B cell (primary cell): ENCODE data around the gene TBC1D3B.

Experiments used
- EZH2 ChIP-seq: IDR thresholded peaks from 2 replicates; pipeline ENCODE4 v1.6.1; 2012; ENCODE audit warnings: borderline replicate concordance, low read depth, mild to moderate bottlenecking, moderate library complexity, low read length; ENCODE audit not compliant: insufficient read depth, poor library complexity, severe bottlenecking
- TF ChIP-seq, protein P1 (sequence below): fragments of 200-600 bp; IDR thresholded peaks from one replicate; pipeline ENCODE4 v1.8.0; 2022; ENCODE audit warnings: antibody characterized with exemption, mild to moderate bottlenecking

DNA sequence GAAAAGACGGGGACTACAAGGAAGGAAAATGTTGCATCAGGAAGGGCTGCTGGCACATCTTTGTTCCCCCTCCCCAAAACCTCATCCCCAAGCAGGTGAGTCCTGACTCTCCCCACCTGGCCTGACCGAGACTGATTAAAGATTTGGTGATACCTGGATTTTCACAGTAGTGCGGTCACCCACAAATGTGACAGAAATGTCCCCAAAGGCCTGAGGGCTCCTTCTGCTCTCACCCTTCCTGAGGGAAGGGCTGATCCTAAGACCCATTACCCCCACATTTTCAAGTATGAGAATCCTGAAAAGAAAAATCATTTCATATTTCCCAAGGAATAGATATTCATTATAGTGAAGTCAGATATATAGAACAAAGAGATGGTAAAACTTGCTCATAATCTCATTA lies 28.8 kb downstream of the TBC1D3B start:
- TF ChIP-seq, protein P1, sequence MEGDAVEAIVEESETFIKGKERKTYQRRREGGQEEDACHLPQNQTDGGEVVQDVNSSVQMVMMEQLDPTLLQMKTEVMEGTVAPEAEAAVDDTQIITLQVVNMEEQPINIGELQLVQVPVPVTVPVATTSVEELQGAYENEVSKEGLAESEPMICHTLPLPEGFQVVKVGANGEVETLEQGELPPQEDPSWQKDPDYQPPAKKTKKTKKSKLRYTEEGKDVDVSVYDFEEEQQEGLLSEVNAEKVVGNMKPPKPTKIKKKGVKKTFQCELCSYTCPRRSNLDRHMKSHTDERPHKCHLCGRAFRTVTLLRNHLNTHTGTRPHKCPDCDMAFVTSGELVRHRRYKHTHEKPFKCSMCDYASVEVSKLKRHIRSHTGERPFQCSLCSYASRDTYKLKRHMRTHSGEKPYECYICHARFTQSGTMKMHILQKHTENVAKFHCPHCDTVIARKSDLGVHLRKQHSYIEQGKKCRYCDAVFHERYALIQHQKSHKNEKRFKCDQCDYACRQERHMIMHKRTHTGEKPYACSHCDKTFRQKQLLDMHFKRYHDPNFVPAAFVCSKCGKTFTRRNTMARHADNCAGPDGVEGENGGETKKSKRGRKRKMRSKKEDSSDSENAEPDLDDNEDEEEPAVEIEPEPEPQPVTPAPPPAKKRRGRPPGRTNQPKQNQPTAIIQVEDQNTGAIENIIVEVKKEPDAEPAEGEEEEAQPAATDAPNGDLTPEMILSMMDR = no peak
- TF ChIP-seq EZH2 = no peak
